T-cell (primary cell): ENCODE data around the gene EXOC3L1. TPM values are rescaled to one million over a fixed set of nuclear protein-coding genes. Genes with fewer than 3 reads are reported as not detected.

Experiments used
- ATAC-seq, 4 experiments: fragments of 200-7000 bp in 3 of 4; fragments of 150-1000 bp in 1 of 4; cut with Tn5 transposase; replicated peaks in 1 of 4; 1 replicate in 3 of 4; 2 replicates in 1 of 4; pipeline ENCODE4 v1.10.0; 2021; ENCODE audit warnings: moderate library complexity in 3 of 4, mild to moderate bottlenecking in 2 of 4, moderate number of reproducible peaks in 1 of 4
- CTCF ChIA-PET, 2 donors: fragments of 300-600 bp; sonication (Branson Sonifier 250); formaldehyde crosslinking; loops; one replicate each; lab custom pipeline; 2022; ENCODE audit warnings: antibody characterized with exemption in 2 of 2; lab: Charles Lee
- POLR2A ChIA-PET, 2 donors: fragments of 300-600 bp; sonication (Branson Sonifier 250); formaldehyde crosslinking; loops; one replicate each; lab custom pipeline; 2022; ENCODE audit warnings: antibody characterized with exemption in 2 of 2; lab: Charles Lee
- DNase-seq, 35 experiments: peaks; one replicate each; pipeline versions ENCODE4 v3.0.0 to v3.0.0-alpha.2; 2013 to 2023
- H3K27ac ChIP-seq: one replicate; pipeline ENCODE4 v1.5.1; 2013; ENCODE audit warnings: low read length
- H3K27me3 ChIP-seq, 2 experiments: replicated peaks in 1 of 2; 1 replicate in 1 of 2; 2 replicates in 1 of 2; pipeline versions ENCODE4 v1.6.1 to v1.7.0; 2013; ENCODE audit warnings: low read length in 1 of 2, mixed read lengths in 1 of 2; ENCODE audit not compliant: control insufficient read depth in 2 of 2, insufficient read depth in 2 of 2; ENCODE audit errors: extremely low read depth in 1 of 2
- H3K36me3 ChIP-seq, 2 donors: 1 replicate in 1 of 2; 2 replicates in 1 of 2; pipeline versions ENCODE4 v1.6.1 to v1.7.0; 2013; ENCODE audit warnings: low read length in 1 of 2; ENCODE audit not compliant: control insufficient read depth in 2 of 2, insufficient read depth in 1 of 2; ENCODE audit errors: extremely low read depth in 1 of 2
- H3K4me1 ChIP-seq, 2 experiments: 1 replicate in 1 of 2; 2 replicates in 1 of 2; pipeline versions ENCODE4 v1.6.1 to v1.7.0; 2013; ENCODE audit warnings: low read length in 2 of 2, mixed read lengths in 1 of 2; ENCODE audit not compliant: insufficient read depth in 2 of 2, control insufficient read depth in 1 of 2; ENCODE audit errors: extremely low read depth in 1 of 2
- H3K4me3 ChIP-seq, 2 donors: 1 replicate in 1 of 2; 2 replicates in 1 of 2; pipeline versions ENCODE4 v1.5.1 to v1.7.0; 2013; ENCODE audit warnings: mild to moderate bottlenecking in 2 of 2, low read length in 1 of 2, moderate library complexity in 1 of 2; ENCODE audit not compliant: control insufficient read depth in 1 of 2; ENCODE audit errors: extremely low read depth in 1 of 2
- H3K9me3 ChIP-seq: 2 replicates; pipeline ENCODE4 v1.7.0; 2013
- H3K27ac Mint-ChIP-seq, 2 donors: one replicate each; pipeline ENCODE4 v1.8.0; 2020 to 2021; ENCODE audit warnings: mild to moderate bottlenecking in 2 of 2, mixed read lengths in 2 of 2
- H3K27me3 Mint-ChIP-seq, 2 donors: one replicate each; pipeline ENCODE4 v1.8.0; 2021 to 2022; ENCODE audit warnings: mixed read lengths in 2 of 2
- H3K36me3 Mint-ChIP-seq: one replicate; pipeline ENCODE4 v1.8.0; 2021; ENCODE audit warnings: mixed read lengths
- H3K4me1 Mint-ChIP-seq, 3 donors: one replicate each; pipeline ENCODE4 v1.8.0; 2020 to 2022; ENCODE audit warnings: mixed read lengths in 3 of 3, mild to moderate bottlenecking in 1 of 3
- H3K4me3 Mint-ChIP-seq, 3 donors: one replicate each; pipeline ENCODE4 v1.8.0; 2020 to 2022; ENCODE audit warnings: mild to moderate bottlenecking in 3 of 3, mixed read lengths in 3 of 3, moderate library complexity in 3 of 3
- H3K9me3 Mint-ChIP-seq, 3 donors: one replicate each; pipeline ENCODE4 v1.8.0; 2020 to 2022; ENCODE audit warnings: mixed read lengths in 3 of 3
- WGBS: methylation state at CpG from one replicate; pipeline ENCODE4 v1.1.5; 2013; ENCODE audit warnings: missing lambda C conversion rate; ENCODE audit not compliant: insufficient coverage; 5-methylcytosine and 5-hydroxymethylcytosine counted together
- total RNA-seq, 35 experiments: library from RNA in 6 of 35; stranded (reverse) in 6 of 35; fragments of 120-200 nt in 1 of 35; gene quantifications; one replicate each; pipeline versions ENCODE4 v1.2.1 to v1.2.4 and lab custom pipeline; 2013 to 2026

EXOC3L1 gene
- total RNA-seq, 5 donors from 2014 or later (not counting 1 experiment from before 2014, with no cell fraction given) = 0.25 TPM; not detected in 4

GRCh38 chr16:67170168-67170948, 19.6 kb downstream of the EXOC3L1 start, which contains the start of gene NOL3:
Gene NOL3, plus strand, starts transcription at chr16:67170538.
- peak within 1 kb of the TSS; percentile 23 to 24 for H3K4me3 ChIP-seq
- peaks cover 17 to 96% of the 10 kb centered on the region in 2 experiments for H3K27me3 ChIP-seq
- H3K4me1 ChIP-seq = peaks cover 3 to 55% of the 10 kb centered on the region in 2 experiments
- 6% methylated on average over 27 of the region's 50 CpGs for WGBS
- H3K4me1 Mint-ChIP-seq = peaks cover 24 to 51% (median 25%) of the 10 kb centered on the region in 3 donors
- peak within 1 kb of the TSS; percentile 41 to 75 (median 57) for H3K4me3 Mint-ChIP-seq
- CTCF ChIA-PET = interaction anchor here in 1 of 2 donors (0.6 kb wide), 1 partner anchor 226 kb away, joined by 3 read pairs; no protein-coding TSS in a partner anchor
- H3K36me3 ChIP-seq = no peaks in the 10 kb centered on the region
- ATAC-seq = no peak
- POLR2A ChIA-PET = no interaction called here
- H3K36me3 Mint-ChIP-seq = no peaks in the 10 kb centered on the region
- DNase-seq = no peak
- H3K27me3 Mint-ChIP-seq = peaks cover 52 to 73% of the 10 kb centered on the region in 2 donors
- no peaks in the 10 kb centered on the region for H3K9me3 Mint-ChIP-seq
- H3K9me3 ChIP-seq = no peaks in the 10 kb centered on the region
- no peak within 1 kb of the TSS for H3K27ac ChIP-seq
- peak within 1 kb of the TSS in 1 of 2 donors; percentile 48 for H3K27ac Mint-ChIP-seq

GRCh38 chr16:67169642-67170167, 20.2 kb downstream of the EXOC3L1 start:
- Histone ChIP-seq H3K9me3 (no peaks in the 10 kb centered on the region), H3K27ac (no peak overlapping the region), H3K27me3 (peaks cover 12 to 96% of the 10 kb centered on the region in 2 experiments), H3K4me1 (peaks cover 3 to 56% of the 10 kb centered on the region in 2 experiments), H3K36me3 (no peaks in the 10 kb centered on the region), H3K4me3 (peak overlapping the region; percentile 23 to 24)
- ATAC-seq = no peak
- Mint-ChIP-seq H3K9me3 (no peaks in the 10 kb centered on the region), H3K27ac (no peak overlapping the region), H3K27me3 (peaks cover 52 to 77% of the 10 kb centered on the region in 2 donors), H3K4me3 (peak overlapping the region; percentile 41 to 75 (median 57)), H3K4me1 (peaks cover 26 to 52% (median 31%) of the 10 kb centered on the region in 3 donors), H3K36me3 (no peaks in the 10 kb centered on the region)
- ChIA-PET CTCF (interaction anchor here in 1 of 2 donors (0.6 kb wide), 1 partner anchor 226 kb away, joined by 3 read pairs; no protein-coding TSS in a partner anchor), POLR2A (no interaction called here)
- WGBS = 11% methylated on average over 18 of the region's 24 CpGs
- peak in 4 of 35 experiments; percentile 38 to 56 (median 40) for DNase-seq

GRCh38 chr16:67169011-67169451, 20.9 kb downstream of the EXOC3L1 start:
- Mint-ChIP-seq H3K27me3 (peaks cover 52 to 81% of the 10 kb centered on the region in 2 donors), H3K4me1 (peaks cover 29 to 54% (median 30%) of the 10 kb centered on the region in 3 donors)
- peaks cover 12 to 96% of the 10 kb centered on the region in 2 experiments for H3K27me3 ChIP-seq

GRCh38 chr16:67167588-67167987, 22.3 kb downstream of the EXOC3L1 start:
- ATAC-seq = no peak

More at GRCh38 chr16:67169011-67169451, 20.9 kb downstream of the EXOC3L1 start:
- no peak overlapping the region for H3K4me3 ChIP-seq
- Mint-ChIP-seq H3K27ac (no peak overlapping the region), H3K4me3 (no peak overlapping the region), H3K36me3 (no peaks in the 10 kb centered on the region), H3K9me3 (no peaks in the 10 kb centered on the region)
- no peaks in the 10 kb centered on the region for H3K36me3 ChIP-seq
- ChIA-PET CTCF (interaction anchor here (0.7 kb wide), 2 partner anchors 8 to 41 kb away, joined by 3 read pairs; no protein-coding TSS in a partner anchor), POLR2A (no interaction called here)
- no peak for ATAC-seq
- no peaks in the 10 kb centered on the region for H3K9me3 ChIP-seq
- peaks cover 6 to 56% of the 10 kb centered on the region in 2 experiments for H3K4me1 ChIP-seq
- WGBS = 50% methylated on average over 8 of the region's 9 CpGs
- DNase-seq = no peak
- no peak overlapping the region for H3K27ac ChIP-seq

GRCh38 chr16:67166598-67167168, 23.3 kb downstream of the EXOC3L1 start:
- no peaks in the 10 kb centered on the region for H3K36me3 ChIP-seq
- no peaks in the 10 kb centered on the region for H3K9me3 ChIP-seq
- ChIA-PET POLR2A (no interaction called here), CTCF (interaction anchor here in 1 of 2 donors (0.6 kb wide), 1 partner anchor 50 kb away, joined by 4 read pairs; no protein-coding TSS in a partner anchor)
- ATAC-seq (no peak), DNase-seq (no peak)
- Mint-ChIP-seq H3K27ac (no peak overlapping the region), H3K4me3 (peak overlapping the region in 1 of 3 donors; percentile 31), H3K4me1 (peaks cover 19 to 53% (median 26%) of the 10 kb centered on the region in 3 donors), H3K27me3 (peaks cover 48 to 71% of the 10 kb centered on the region in 2 donors), H3K36me3 (no peaks in the 10 kb centered on the region), H3K9me3 (no peaks in the 10 kb centered on the region)
- peaks cover 15 to 64% of the 10 kb centered on the region in 2 experiments for H3K4me1 ChIP-seq
- H3K27ac ChIP-seq = no peak overlapping the region
- 91% methylated on average over 2 of the region's 5 CpGs for WGBS
- H3K4me3 ChIP-seq = no peak overlapping the region
- H3K27me3 ChIP-seq = peaks cover 14 to 95% of the 10 kb centered on the region in 2 experiments

More at GRCh38 chr16:67167588-67167987, 22.3 kb downstream of the EXOC3L1 start:
- Mint-ChIP-seq H3K4me1 (peaks cover 19 to 50% (median 20%) of the 10 kb centered on the region in 3 donors), H3K4me3 (no peak overlapping the region), H3K9me3 (no peaks in the 10 kb centered on the region), H3K27ac (no peak overlapping the region), H3K36me3 (no peaks in the 10 kb centered on the region), H3K27me3 (peaks cover 43 to 74% of the 10 kb centered on the region in 2 donors)
- Histone ChIP-seq H3K27me3 (peaks cover 9 to 95% of the 10 kb centered on the region in 2 experiments), H3K4me1 (peaks cover 10 to 57% of the 10 kb centered on the region in 2 experiments), H3K9me3 (no peaks in the 10 kb centered on the region), H3K27ac (no peak overlapping the region), H3K36me3 (no peaks in the 10 kb centered on the region), H3K4me3 (no peak overlapping the region)
- ChIA-PET POLR2A (no interaction called here), CTCF (interaction anchor here in 1 of 2 donors (0.6 kb wide), 1 partner anchor 10 kb away, joined by 3 read pairs; no protein-coding TSS in a partner anchor)
- no peak for DNase-seq
- WGBS = 95% methylated on average over 6 of the region's 7 CpGs
